Measurements from ENCODE around the gene DHDH. TPM values are rescaled to one million over a fixed set of nuclear protein-coding genes. Genes with fewer than 3 reads are reported as not detected.

DHDH gene
- total and polyA plus RNA-seq, 2 of the 13 experiments (the other 11 are each of a cell fraction or from before 2014, with no cell fraction given), result 0.13 to 0.91 TPM

DNA sequence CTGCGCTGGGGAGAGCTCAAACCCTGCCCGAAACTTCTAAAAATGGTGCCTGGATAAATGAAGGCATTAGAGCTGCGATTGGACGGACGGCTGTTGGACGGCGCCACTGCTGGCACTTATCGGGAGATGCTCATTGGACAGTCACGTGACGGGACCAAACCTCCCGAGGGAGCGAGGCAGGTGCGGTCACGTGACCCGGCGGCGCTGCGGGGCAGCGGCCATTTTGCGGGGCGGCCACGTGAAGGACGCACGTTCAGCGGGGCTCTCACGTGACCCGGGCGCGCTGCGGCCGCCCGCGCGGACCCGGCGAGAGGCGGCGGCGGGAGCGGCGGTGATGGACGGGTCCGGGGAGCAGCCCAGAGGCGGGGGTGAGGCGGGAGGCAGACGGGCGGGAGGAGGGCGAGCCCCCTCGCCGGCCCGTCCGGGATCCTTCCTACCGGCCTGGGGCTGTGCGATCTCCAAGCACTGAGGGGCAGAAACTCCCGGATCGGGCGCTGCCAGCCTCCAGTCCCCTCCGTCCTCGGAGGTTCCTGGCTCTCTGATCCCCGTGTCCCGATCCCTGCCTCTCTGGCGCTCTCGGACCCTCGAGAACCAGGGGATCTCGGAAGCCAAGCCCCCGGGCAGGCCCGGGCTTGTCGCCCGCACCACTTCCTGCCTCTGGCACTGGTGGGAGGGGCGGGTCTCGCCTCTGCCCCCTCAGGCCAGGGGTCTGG, 21.3 kb downstream of the DHDH start, which contains the start of gene BAX (continued):
- TF ChIP-seq, protein P1, sequence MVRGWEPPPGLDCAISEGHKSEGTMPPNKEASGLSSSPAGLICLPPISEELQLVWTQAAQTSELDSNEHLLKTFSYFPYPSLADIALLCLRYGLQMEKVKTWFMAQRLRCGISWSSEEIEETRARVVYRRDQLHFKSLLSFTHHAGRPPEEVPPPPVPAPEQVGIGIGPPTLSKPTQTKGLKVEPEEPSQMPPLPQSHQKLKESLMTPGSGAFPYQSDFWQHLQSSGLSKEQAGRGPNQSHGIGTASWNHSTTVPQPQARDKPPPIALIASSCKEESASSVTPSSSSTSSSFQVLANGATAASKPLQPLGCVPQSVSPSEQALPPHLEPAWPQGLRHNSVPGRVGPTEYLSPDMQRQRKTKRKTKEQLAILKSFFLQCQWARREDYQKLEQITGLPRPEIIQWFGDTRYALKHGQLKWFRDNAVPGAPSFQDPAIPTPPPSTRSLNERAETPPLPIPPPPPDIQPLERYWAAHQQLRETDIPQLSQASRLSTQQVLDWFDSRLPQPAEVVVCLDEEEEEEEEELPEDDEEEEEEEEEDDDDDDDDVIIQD (CRISPR knock-in tag; IDR thresholded peaks at IDR 0.05; ENCODE audit: low read depth), result 0 out of 2 replicates have a peak, but pooled peaks have one; percentile 24
- TF ChIP-seq ARNT (IDR thresholded peaks at IDR 0.05) (no peak), ZNF121 (CRISPR knock-in tag; IDR thresholded peaks at IDR 0.05) (no peak), ZNF772 (CRISPR knock-in tag; IDR thresholded peaks at IDR 0.05) (no peak), FIP1L1 (IDR thresholded peaks at IDR 0.05; ENCODE audit: borderline replicate concordance, insufficient read depth, low read depth, low read length) (no peak), CENPT (CRISPR knock-in tag; IDR thresholded peaks at IDR 0.05; ENCODE audit: low read depth) (no peak), SIN3A (IDR thresholded peaks at IDR 0.05; ENCODE audit: borderline replicate concordance, low read depth, low read length) (peak; percentile 64; the same call in 1 of the 2 replicates), MTF1 (CRISPR knock-in tag; IDR thresholded peaks at IDR 0.05) (no peak), ZNF543 (CRISPR knock-in tag; IDR thresholded peaks at IDR 0.05) (no peak), NFIB (CRISPR knock-in tag; IDR thresholded peaks at IDR 0.05; ENCODE audit: borderline replicate concordance) (no peak), TEAD2 (CRISPR knock-in tag; IDR thresholded peaks at IDR 0.05) (no peak), HDAC1 (CRISPR knock-in tag; IDR thresholded peaks at IDR 0.05) (peak; percentile 65; the same call in 1 of the 2 replicates), SP2 (CRISPR knock-in tag; IDR thresholded peaks at IDR 0.05) (peak; percentile 60)
- TF ChIP-seq, protein P2, sequence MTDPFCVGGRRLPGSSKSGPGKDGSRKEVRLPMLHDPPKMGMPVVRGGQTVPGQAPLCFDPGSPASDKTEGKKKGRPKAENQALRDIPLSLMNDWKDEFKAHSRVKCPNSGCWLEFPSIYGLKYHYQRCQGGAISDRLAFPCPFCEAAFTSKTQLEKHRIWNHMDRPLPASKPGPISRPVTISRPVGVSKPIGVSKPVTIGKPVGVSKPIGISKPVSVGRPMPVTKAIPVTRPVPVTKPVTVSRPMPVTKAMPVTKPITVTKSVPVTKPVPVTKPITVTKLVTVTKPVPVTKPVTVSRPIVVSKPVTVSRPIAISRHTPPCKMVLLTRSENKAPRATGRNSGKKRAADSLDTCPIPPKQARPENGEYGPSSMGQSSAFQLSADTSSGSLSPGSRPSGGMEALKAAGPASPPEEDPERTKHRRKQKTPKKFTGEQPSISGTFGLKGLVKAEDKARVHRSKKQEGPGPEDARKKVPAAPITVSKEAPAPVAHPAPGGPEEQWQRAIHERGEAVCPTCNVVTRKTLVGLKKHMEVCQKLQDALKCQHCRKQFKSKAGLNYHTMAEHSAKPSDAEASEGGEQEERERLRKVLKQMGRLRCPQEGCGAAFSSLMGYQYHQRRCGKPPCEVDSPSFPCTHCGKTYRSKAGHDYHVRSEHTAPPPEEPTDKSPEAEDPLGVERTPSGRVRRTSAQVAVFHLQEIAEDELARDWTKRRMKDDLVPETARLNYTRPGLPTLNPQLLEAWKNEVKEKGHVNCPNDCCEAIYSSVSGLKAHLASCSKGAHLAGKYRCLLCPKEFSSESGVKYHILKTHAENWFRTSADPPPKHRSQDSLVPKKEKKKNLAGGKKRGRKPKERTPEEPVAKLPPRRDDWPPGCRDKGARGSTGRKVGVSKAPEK (CRISPR knock-in tag; IDR thresholded peaks at IDR 0.05; ENCODE audit: borderline replicate concordance), result no peak
- TF ChIP-seq, protein P3, sequence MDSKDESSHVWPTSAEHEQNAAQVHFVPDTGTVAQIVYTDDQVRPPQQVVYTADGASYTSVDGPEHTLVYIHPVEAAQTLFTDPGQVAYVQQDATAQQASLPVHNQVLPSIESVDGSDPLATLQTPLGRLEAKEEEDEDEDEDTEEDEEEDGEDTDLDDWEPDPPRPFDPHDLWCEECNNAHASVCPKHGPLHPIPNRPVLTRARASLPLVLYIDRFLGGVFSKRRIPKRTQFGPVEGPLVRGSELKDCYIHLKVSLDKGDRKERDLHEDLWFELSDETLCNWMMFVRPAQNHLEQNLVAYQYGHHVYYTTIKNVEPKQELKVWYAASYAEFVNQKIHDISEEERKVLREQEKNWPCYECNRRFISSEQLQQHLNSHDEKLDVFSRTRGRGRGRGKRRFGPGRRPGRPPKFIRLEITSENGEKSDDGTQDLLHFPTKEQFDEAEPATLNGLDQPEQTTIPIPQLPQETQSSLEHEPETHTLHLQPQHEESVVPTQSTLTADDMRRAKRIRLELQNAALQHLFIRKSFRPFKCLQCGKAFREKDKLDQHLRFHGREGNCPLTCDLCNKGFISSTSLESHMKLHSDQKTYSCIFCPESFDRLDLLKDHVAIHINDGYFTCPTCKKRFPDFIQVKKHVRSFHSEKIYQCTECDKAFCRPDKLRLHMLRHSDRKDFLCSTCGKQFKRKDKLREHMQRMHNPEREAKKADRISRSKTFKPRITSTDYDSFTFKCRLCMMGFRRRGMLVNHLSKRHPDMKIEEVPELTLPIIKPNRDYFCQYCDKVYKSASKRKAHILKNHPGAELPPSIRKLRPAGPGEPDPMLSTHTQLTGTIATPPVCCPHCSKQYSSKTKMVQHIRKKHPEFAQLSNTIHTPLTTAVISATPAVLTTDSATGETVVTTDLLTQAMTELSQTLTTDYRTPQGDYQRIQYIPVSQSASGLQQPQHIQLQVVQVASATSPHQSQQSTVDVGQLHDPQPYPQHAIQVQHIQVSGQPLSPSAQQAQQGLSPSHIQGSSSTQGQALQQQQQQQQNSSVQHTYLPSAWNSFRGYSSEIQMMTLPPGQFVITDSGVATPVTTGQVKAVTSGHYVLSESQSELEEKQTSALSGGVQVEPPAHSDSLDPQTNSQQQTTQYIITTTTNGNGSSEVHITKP (CRISPR knock-in tag; IDR thresholded peaks at IDR 0.05; ENCODE audit: low read depth), result peak; percentile 84
- TF ChIP-seq, protein P4, sequence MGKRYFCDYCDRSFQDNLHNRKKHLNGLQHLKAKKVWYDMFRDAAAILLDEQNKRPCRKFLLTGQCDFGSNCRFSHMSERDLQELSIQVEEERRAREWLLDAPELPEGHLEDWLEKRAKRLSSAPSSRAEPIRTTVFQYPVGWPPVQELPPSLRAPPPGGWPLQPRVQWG (CRISPR knock-in tag; IDR thresholded peaks at IDR 0.05; ENCODE audit: borderline replicate concordance, low read depth), result no peak
- TF ChIP-seq, protein P5, sequence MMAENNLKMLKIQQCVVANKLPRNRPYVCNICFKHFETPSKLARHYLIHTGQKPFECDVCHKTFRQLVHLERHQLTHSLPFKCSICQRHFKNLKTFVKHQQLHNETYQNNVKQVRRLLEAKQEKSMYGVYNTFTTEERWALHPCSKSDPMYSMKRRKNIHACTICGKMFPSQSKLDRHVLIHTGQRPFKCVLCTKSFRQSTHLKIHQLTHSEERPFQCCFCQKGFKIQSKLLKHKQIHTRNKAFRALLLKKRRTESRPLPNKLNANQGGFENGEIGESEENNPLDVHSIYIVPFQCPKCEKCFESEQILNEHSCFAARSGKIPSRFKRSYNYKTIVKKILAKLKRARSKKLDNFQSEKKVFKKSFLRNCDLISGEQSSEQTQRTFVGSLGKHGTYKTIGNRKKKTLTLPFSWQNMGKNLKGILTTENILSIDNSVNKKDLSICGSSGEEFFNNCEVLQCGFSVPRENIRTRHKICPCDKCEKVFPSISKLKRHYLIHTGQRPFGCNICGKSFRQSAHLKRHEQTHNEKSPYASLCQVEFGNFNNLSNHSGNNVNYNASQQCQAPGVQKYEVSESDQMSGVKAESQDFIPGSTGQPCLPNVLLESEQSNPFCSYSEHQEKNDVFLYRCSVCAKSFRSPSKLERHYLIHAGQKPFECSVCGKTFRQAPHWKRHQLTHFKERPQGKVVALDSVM (CRISPR knock-in tag; IDR thresholded peaks at IDR 0.05), result no peak
